K562 (cell line): ENCODE measurements around the gene SLC18A3. TPM values are rescaled to one million over a fixed set of nuclear protein-coding genes. Genes with fewer than 3 reads are reported as not detected.

Source experiments
- ATAC-seq: fragments of 200-7000 bp; cut with Tn5 transposase; 3 replicates; pipeline ENCODE4 v1.9.1; 2020; ENCODE audit warnings: moderate library complexity
- BruUV-seq: library from RNA; stranded (reverse); fragments of 400-500 nt; replicated peaks from 2 replicates; lab custom pipeline; 2021; lab: Mats Ljungman, UMichigan
- CTCF ChIA-PET: fragments of 300-600 bp; formaldehyde crosslinking; extraction: SDS; loops from one replicate; lab custom pipeline; 2021; ENCODE audit warnings: low intra/inter-chr PET ratio; lab: Yijun Ruan, JAX
- POLR2A ChIA-PET: fragments of 300-600, 350-650 bp; sonication (Branson Sonifier 250); formaldehyde crosslinking; extraction: SDS; loops from one replicate; lab custom pipeline; 2021; ENCODE audit warnings: antibody characterized with exemption, inconsistent platforms; lab: Yijun Ruan, JAX
- DNase-seq, 4 experiments: peaks; one replicate each; pipeline versions ENCODE4 v3.0.0 to v3.0.0-alpha.2; 2011 to 2018; ENCODE audit warnings: low spot score in 3 of 4, mixed read lengths in 3 of 4; ENCODE audit errors: extremely low read depth in 1 of 4
- FAIRE-seq: peaks from 2 replicates; lab custom pipeline; 2011; peaks lifted over from hg19 to GRCh38; lab: Jason Lieb, UNC
- H2AFZ ChIP-seq: 2 replicates; pipeline ENCODE4 v1.6.0; 2011; ENCODE audit warnings: low read depth, low read length, control low read depth, inconsistent platforms
- H3K27ac ChIP-seq: fragments of 200-600 bp; 3 replicates; pipeline ENCODE4 v1.8.0; 2011; ENCODE audit warnings: low read depth, mild to moderate bottlenecking, control low read depth, inconsistent platforms, low read length, moderate library complexity, mixed read lengths; ENCODE audit errors: extremely low read depth
- H3K27me3 ChIP-seq, 2 experiments: fragments of 300-600 bp in 1 of 2; 2 replicates in 1 of 2; 3 replicates in 1 of 2; pipeline versions ENCODE4 v1.6.0 to v1.8.0; 2011; ENCODE audit warnings: inconsistent platforms in 2 of 2, low read length in 2 of 2, mild to moderate bottlenecking in 1 of 2, mixed read lengths in 1 of 2, moderate library complexity in 1 of 2; ENCODE audit not compliant: control insufficient read depth in 2 of 2, insufficient read depth in 2 of 2
- H3K36me3 ChIP-seq: fragments of 300-600 bp; 3 replicates; pipeline ENCODE4 v1.8.0; 2011; ENCODE audit warnings: mild to moderate bottlenecking, low read length, inconsistent platforms; ENCODE audit not compliant: control insufficient read depth, insufficient read depth
- H3K4me1 ChIP-seq, 2 experiments: fragments of 200-600 bp in 1 of 2; replicated peaks in 1 of 2; 2 replicates in 1 of 2; 3 replicates in 1 of 2; pipeline versions ENCODE4 v1.5.1 to v1.8.0; 2011; ENCODE audit warnings: inconsistent platforms in 2 of 2, low read length in 2 of 2, mild to moderate bottlenecking in 1 of 2, mixed read lengths in 1 of 2, moderate library complexity in 1 of 2; ENCODE audit not compliant: control insufficient read depth in 2 of 2, insufficient read depth in 2 of 2
- H3K4me2 ChIP-seq: 2 replicates; pipeline ENCODE4 v1.6.1; 2011; ENCODE audit warnings: low read length, control low read depth, inconsistent platforms, mixed read lengths; ENCODE audit not compliant: insufficient read depth
- H3K4me3 ChIP-seq: fragments of 200-600 bp; sonication (generic), shearing (Covaris generic); 2 replicates; pipeline ENCODE4 v1.5.1; 2016; ENCODE audit warnings: control low read depth, inconsistent platforms
- H3K79me2 ChIP-seq: fragments of 200-600 bp; 3 replicates; pipeline ENCODE4 v1.8.0; 2011; ENCODE audit warnings: low read length, inconsistent platforms; ENCODE audit not compliant: control insufficient read depth, insufficient read depth
- H3K9ac ChIP-seq, 2 experiments: 2 replicates each; pipeline versions ENCODE4 v1.6.0 to v1.6.1; 2011; ENCODE audit warnings: low read depth in 2 of 2, low read length in 2 of 2, control low read depth in 1 of 2, inconsistent platforms in 1 of 2, mild to moderate bottlenecking in 1 of 2, mixed read lengths in 1 of 2; ENCODE audit not compliant: insufficient read depth in 1 of 2
- H3K9me1 ChIP-seq: one replicate; pipeline ENCODE4 v1.6.0; 2011; ENCODE audit warnings: inconsistent platforms, mild to moderate bottlenecking, low read length, moderate library complexity; ENCODE audit not compliant: control insufficient read depth, insufficient read depth
- H3K9me3 ChIP-seq: replicated peaks from 2 replicates; pipeline ENCODE4 v1.5.1; 2011; ENCODE audit warnings: low read depth, low read length, inconsistent platforms; ENCODE audit not compliant: control insufficient read depth, insufficient read depth
- H4K20me1 ChIP-seq: replicated peaks from 2 replicates; pipeline ENCODE4 v1.6.1; 2011; ENCODE audit warnings: low read length, inconsistent platforms, mixed read lengths; ENCODE audit not compliant: control insufficient read depth, insufficient read depth
- BACH1 ChIP-seq: fragments of 200-800 bp; sonication (Bioruptor generic); IDR thresholded peaks from 2 replicates; pipeline ENCODE4 v1.6.1; 2016; ENCODE audit warnings: missing genetic modification characterization, missing compliant biosample characterization
- NFIC ChIP-seq: fragments of 450-650 bp; IDR thresholded peaks from 2 replicates; pipeline ENCODE4 v1.6.1; 2017; ENCODE audit warnings: mild to moderate bottlenecking, inconsistent platforms
- RAD21 ChIP-seq, 2 experiments: fragments of 250-450 bp in 1 of 2; fragments of 450-650 bp in 1 of 2; sonication (Bioruptor Pico) in 1 of 2; formaldehyde crosslinking in 1 of 2; IDR thresholded peaks in 1 of 2; conservative IDR thresholded peaks in 1 of 2; 2 replicates each; pipeline versions ENCODE4 v1.4.0 to v1.8.0; 2020 to 2022; ENCODE audit warnings: mild to moderate bottlenecking in 2 of 2, moderate library complexity in 1 of 2
- ZBED1 ChIP-seq: IDR thresholded peaks from 2 replicates; pipeline ENCODE4 v1.6.1; 2014
- ZNF79 ChIP-seq: fragments of 250-450 bp; sonication (Bioruptor Pico); IDR thresholded peaks from 2 replicates; pipeline ENCODE4 v1.4.0; 2020; ENCODE audit warnings: low read depth, mild to moderate bottlenecking, moderate library complexity
- WGBS: fragments of 100-300 bp; shearing (Covaris generic); methylation state at CpG from one replicate; pipeline ENCODE4 v1.1.6; 2016; ENCODE audit warnings: low coverage, mixed read lengths; ENCODE audit not compliant: insufficient coverage; ENCODE audit errors: missing lambda C conversion rate; 5-methylcytosine and 5-hydroxymethylcytosine counted together
- in situ Hi-C: fragments of 300-500 bp; cut with MboI; formaldehyde crosslinking; loops from 4 replicates; pipeline ENCODE4 v1.15.0; 2018; ENCODE audit warnings: inconsistent platforms, mixed read lengths
- intact Hi-C: fragments of 100-400 bp; cut with micrococcal nuclease; formaldehyde crosslinking; loops from 2 replicates; pipeline ENCODE4 v1.14.2; 2022
- polyA plus RNA-seq, 8 experiments: library from polyadenylated mRNA; depleted of rRNA in 4 of 8; stranded (reverse) in 5 of 8; unstranded in 3 of 8; fragments of >200 nt; fragmentation: Nextera tagmentation in 2 of 8; fragmentation: Illumina TruSeq in 1 of 8; extraction: Ambion mirVana in 2 of 8; extraction: Trizol in 1 of 8; gene quantifications; 2 replicates each; pipeline versions ENCODE4 v1.2.1 to v1.2.3, GENCODE V29; 2011 to 2014; ENCODE audit warnings: inconsistent platforms in 1 of 8, missing spikeins in 1 of 8
- total RNA-seq, 7 experiments: library from RNA; depleted of rRNA in 6 of 7; stranded (reverse); fragments of >200 nt in 6 of 7; fragmentation: Illumina TruSeq in 2 of 7; extraction: Trizol in 2 of 7; gene quantifications; 2 replicates each; pipeline versions ENCODE4 v1.2.1 to v1.2.3, GENCODE V29; 2011 to 2021; ENCODE audit warnings: low replicate concordance in 1 of 7
- TF ChIP-seq, protein P1 (sequence below): IDR thresholded peaks from 2 replicates; pipeline ENCODE4 v1.6.1; 2014; ENCODE audit warnings: antibody characterized with exemption
- TF ChIP-seq, protein P2 (sequence below), 3 experiments: IDR thresholded peaks in 2 of 3; conservative IDR thresholded peaks in 1 of 3; 2 replicates each; pipeline ENCODE4 v1.5.1; 2011 to 2012; ENCODE audit warnings: low read length in 3 of 3, mild to moderate bottlenecking in 3 of 3, control low read depth in 2 of 3, improper control_type of control experiment in 1 of 3, inconsistent platforms in 1 of 3, low read depth in 1 of 3, mixed read lengths in 1 of 3, moderate library complexity in 1 of 3; ENCODE audit not compliant: insufficient read depth in 2 of 3

The SLC18A3 gene
- total and polyA plus RNA-seq, 9 of the 15 experiments (the other 6 are each of a cell fraction or from before 2014, with no cell fraction given), result not detected

DNA sequence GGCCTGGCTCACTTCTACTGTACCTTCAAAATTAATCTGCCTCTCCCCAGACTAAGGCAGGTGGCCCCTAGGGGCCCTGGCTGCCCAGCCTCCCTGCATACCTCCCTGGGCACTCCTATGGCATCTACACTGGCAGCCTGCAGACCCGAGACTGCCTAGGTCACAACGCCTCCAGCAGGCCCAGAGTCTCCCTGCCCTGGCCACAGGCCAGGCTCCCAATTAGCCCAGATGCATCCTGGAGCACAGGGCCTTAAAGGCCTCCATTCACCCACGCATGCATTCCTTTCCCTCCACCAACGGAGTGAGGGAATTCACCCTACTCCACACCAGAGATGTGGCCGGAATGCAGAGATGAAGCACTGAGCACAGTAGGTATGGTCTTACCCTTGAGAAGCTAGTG lies 5.6 kb downstream of the SLC18A3 start (continued):
- TF ChIP-seq, protein P1, sequence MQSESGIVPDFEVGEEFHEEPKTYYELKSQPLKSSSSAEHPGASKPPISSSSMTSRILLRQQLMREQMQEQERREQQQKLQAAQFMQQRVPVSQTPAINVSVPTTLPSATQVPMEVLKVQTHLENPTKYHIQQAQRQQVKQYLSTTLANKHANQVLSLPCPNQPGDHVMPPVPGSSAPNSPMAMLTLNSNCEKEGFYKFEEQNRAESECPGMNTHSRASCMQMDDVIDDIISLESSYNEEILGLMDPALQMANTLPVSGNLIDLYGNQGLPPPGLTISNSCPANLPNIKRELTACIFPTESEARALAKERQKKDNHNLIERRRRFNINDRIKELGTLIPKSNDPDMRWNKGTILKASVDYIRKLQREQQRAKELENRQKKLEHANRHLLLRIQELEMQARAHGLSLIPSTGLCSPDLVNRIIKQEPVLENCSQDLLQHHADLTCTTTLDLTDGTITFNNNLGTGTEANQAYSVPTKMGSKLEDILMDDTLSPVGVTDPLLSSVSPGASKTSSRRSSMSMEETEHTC, result no peak
- TF ChIP-seq ZNF79 (CRISPR knock-in tag) (no peak), ZBED1 (no peak)

DNA sequence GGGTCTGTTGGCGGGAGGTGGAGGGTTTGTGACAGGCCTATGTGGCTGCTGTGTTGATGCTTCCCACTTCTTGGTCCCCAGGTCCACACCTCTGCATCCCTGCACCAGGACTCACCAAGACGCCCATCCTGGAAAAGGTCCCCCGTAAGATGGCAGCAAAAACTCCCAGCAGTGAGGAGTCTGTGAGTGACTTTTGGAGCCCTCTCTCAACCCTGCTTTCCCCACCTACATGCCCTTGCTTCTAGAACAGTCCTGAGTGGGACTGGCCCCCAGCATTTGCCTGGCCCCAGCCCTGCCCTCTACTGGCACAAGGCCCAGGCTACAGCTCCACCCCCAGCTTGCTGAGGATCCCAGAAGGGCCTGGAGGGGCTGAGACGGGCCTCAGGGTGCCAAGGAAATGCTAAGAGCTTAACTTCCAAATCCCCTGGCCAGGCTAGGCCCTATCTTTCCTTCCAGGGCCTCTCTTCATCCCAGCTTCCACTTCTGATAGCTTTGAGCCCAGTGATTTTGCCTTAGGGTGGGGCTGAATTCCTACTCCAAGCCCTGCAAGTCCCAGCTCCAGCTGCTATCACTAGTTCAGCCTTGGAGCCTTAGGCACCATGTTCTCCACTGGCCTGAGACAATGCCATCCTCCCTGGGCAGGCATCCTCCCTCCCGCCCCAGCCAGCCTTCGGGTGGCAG lies 6.5 kb downstream of the SLC18A3 start:
- Histone ChIP-seq H3K36me3 (no peaks in the 10 kb centered on the region), H3K4me1 (peaks cover 0 to 11% of the 10 kb centered on the region in 2 experiments; a peak in 2 of 5 replicates), H3K9ac (no peak overlapping the region), H3K27me3 (peaks cover 22 to 54% of the 10 kb centered on the region in 2 experiments; a peak in 4 of 5 replicates), H3K9me3 (no peaks in the 10 kb centered on the region), H4K20me1 (no peaks in the 10 kb centered on the region; the same call in 1 of the 2 replicates), H3K79me2 (no peaks in the 10 kb centered on the region), H3K4me3 (no peak overlapping the region), H3K4me2 (no peak overlapping the region), H3K27ac (no peak overlapping the region), H2AFZ (no peak overlapping the region), H3K9me1 (no peaks in the 10 kb centered on the region)
- intact Hi-C loops, result no loop called here
- in situ Hi-C loops, result no loop called here
- 0 out of 2 replicates have a peak, but pooled peaks have one; percentile 13 for TF ChIP-seq NFIC
- no peak for TF ChIP-seq BACH1
- 0 out of 4 replicates have a peak, but pooled peaks of 1 of the 2 experiments have one; percentile 4 for TF ChIP-seq RAD21 (CRISPR knock-in tag; conservative IDR thresholded peaks at IDR 0.05 in 1 of 2, IDR thresholded peaks at IDR 0.05 in 1 of 2)
- TF ChIP-seq, protein P2, sequence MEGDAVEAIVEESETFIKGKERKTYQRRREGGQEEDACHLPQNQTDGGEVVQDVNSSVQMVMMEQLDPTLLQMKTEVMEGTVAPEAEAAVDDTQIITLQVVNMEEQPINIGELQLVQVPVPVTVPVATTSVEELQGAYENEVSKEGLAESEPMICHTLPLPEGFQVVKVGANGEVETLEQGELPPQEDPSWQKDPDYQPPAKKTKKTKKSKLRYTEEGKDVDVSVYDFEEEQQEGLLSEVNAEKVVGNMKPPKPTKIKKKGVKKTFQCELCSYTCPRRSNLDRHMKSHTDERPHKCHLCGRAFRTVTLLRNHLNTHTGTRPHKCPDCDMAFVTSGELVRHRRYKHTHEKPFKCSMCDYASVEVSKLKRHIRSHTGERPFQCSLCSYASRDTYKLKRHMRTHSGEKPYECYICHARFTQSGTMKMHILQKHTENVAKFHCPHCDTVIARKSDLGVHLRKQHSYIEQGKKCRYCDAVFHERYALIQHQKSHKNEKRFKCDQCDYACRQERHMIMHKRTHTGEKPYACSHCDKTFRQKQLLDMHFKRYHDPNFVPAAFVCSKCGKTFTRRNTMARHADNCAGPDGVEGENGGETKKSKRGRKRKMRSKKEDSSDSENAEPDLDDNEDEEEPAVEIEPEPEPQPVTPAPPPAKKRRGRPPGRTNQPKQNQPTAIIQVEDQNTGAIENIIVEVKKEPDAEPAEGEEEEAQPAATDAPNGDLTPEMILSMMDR (IDR thresholded peaks at IDR 0.05 in 2 of 3, conservative IDR thresholded peaks at IDR 0.05 in 1 of 3; ENCODE audit: insufficient read depth in 2 of 3, low read depth in 1 of 3, low read length in 3 of 3), result peak in 2 of 3 experiments; percentile 26 to 31; a peak in 1 of 6 replicates
- no TSS peak for BruUV-seq
- 1% methylated on average over 6 of the region's 6 CpGs for WGBS
- DNase-seq (peak in 2 of 4 experiments; percentile 16 to 44), FAIRE-seq (no peak), ATAC-seq (peak; percentile 68)
- ChIA-PET POLR2A (interaction anchor here (0.6 kb wide), 1 partner anchor 338 kb away, joined by 3 read pairs; no protein-coding TSS in a partner anchor), CTCF (no interaction called here)
